HepG2 (cell line): Measurements from ENCODE around the gene CEACAM16. TPM values are rescaled to one million over a fixed set of nuclear protein-coding genes. Genes with fewer than 3 reads are reported as not detected.

ENCODE experiments used
- ADNP ChIP-seq: sonication (generic); formaldehyde crosslinking; IDR thresholded peaks from 2 replicates; pipeline ENCODE4 v1.4.0; 2020; ENCODE audit warnings: missing genetic modification reagents
- ARID2 ChIP-seq: sonication (generic); formaldehyde crosslinking; IDR thresholded peaks from 2 replicates; pipeline ENCODE4 v1.8.1; 2022; ENCODE audit warnings: mild to moderate bottlenecking, missing genetic modification reagents, borderline replicate concordance
- ATF5 ChIP-seq: sonication (generic); formaldehyde crosslinking; IDR thresholded peaks from 2 replicates; pipeline ENCODE4 v1.4.0; 2020; ENCODE audit warnings: mild to moderate bottlenecking, low read depth, missing genetic modification reagents
- ATF7-NPFF ChIP-seq: sonication (generic); formaldehyde crosslinking; IDR thresholded peaks from 2 replicates; pipeline ENCODE4 v1.8.1; 2023; ENCODE audit warnings: mild to moderate bottlenecking, low read depth, missing genetic modification reagents, moderate library complexity
- CBX5 ChIP-seq: sonication (generic); formaldehyde crosslinking; IDR thresholded peaks from 2 replicates; pipeline ENCODE4 v1.4.0; 2020; ENCODE audit warnings: missing genetic modification reagents, borderline replicate concordance
- ELF1 ChIP-seq: sonication (generic); formaldehyde crosslinking; IDR thresholded peaks from 2 replicates; pipeline ENCODE4 v1.4.0; 2020; ENCODE audit warnings: missing genetic modification reagents
- FOXA1 ChIP-seq, 2 experiments: fragments of 450-650 bp in 1 of 2; sonication (generic) in 1 of 2; formaldehyde crosslinking in 1 of 2; IDR thresholded peaks; 2 replicates each; pipeline versions ENCODE4 v1.4.0 to v1.6.1; 2016 to 2020; ENCODE audit warnings: missing genetic modification reagents in 1 of 2
- FOXC1 ChIP-seq: sonication (generic); formaldehyde crosslinking; IDR thresholded peaks from 2 replicates; pipeline ENCODE4 v1.8.0; 2022; ENCODE audit warnings: mild to moderate bottlenecking, missing genetic modification reagents, borderline replicate concordance
- GATA4 ChIP-seq: sonication (generic); IDR thresholded peaks from 2 replicates; pipeline ENCODE4 v1.6.1; 2016; ENCODE audit warnings: antibody characterized with exemption, low read depth, borderline replicate concordance
- HIVEP1 ChIP-seq: sonication (generic); formaldehyde crosslinking; IDR thresholded peaks from 2 replicates; pipeline ENCODE4 v1.4.0; 2020; ENCODE audit warnings: mild to moderate bottlenecking, missing genetic modification reagents
- KMT2B ChIP-seq: IDR thresholded peaks from 2 replicates; pipeline ENCODE4 v1.6.1; 2016; ENCODE audit warnings: missing genetic modification reagents, missing compliant biosample characterization
- MED1 ChIP-seq: sonication (generic); formaldehyde crosslinking; IDR thresholded peaks from 2 replicates; pipeline ENCODE4 v1.4.0; 2020; ENCODE audit warnings: missing genetic modification reagents
- NCOA5 ChIP-seq: sonication (generic); formaldehyde crosslinking; IDR thresholded peaks from 2 replicates; pipeline ENCODE4 v1.4.0; 2020; ENCODE audit warnings: missing genetic modification reagents
- NR2F6 ChIP-seq, 2 experiments: IDR thresholded peaks; 2 replicates each; pipeline ENCODE4 v1.6.1; 2016; ENCODE audit warnings: antibody characterized with exemption in 1 of 2, mild to moderate bottlenecking in 1 of 2
- SAFB2 ChIP-seq: sonication (generic); formaldehyde crosslinking; IDR thresholded peaks from 2 replicates; pipeline ENCODE4 v1.5.1; 2020; ENCODE audit warnings: missing genetic modification reagents, low read depth, mild to moderate bottlenecking, borderline replicate concordance
- SMARCE1 ChIP-seq: fragments of 450-650 bp; IDR thresholded peaks from 2 replicates; pipeline ENCODE4 v1.6.1; 2017; ENCODE audit warnings: borderline replicate concordance
- SRY ChIP-seq: sonication (generic); formaldehyde crosslinking; IDR thresholded peaks from 2 replicates; pipeline ENCODE4 v1.8.0; 2022; ENCODE audit warnings: mild to moderate bottlenecking, missing genetic modification reagents
- XRCC5 ChIP-seq: fragments of 200-400 bp; formaldehyde crosslinking; optimal IDR thresholded peaks from 2 replicates; pipeline ENCODE3; 2017; ENCODE audit warnings: mild to moderate bottlenecking, low read length
- ZBTB49 ChIP-seq: sonication (generic); formaldehyde crosslinking; IDR thresholded peaks from 2 replicates; pipeline ENCODE4 v1.4.0; 2020; ENCODE audit warnings: missing genetic modification reagents, borderline replicate concordance
- ZFP62 ChIP-seq: sonication (generic); formaldehyde crosslinking; IDR thresholded peaks from 2 replicates; pipeline ENCODE4 v1.4.0; 2020; ENCODE audit warnings: missing genetic modification reagents
- ZNF138 ChIP-seq: sonication (generic); formaldehyde crosslinking; IDR thresholded peaks from 2 replicates; pipeline ENCODE4 v1.5.0; 2020; ENCODE audit warnings: mild to moderate bottlenecking, low read depth, missing genetic modification reagents
- ZNF20 ChIP-seq: sonication (generic); formaldehyde crosslinking; IDR thresholded peaks from 2 replicates; pipeline ENCODE4 v1.4.0; 2020; ENCODE audit warnings: mild to moderate bottlenecking, moderate library complexity, missing genetic modification reagents
- ZNF205 ChIP-seq: IDR thresholded peaks from 2 replicates; pipeline ENCODE4 v1.6.1; 2018; ENCODE audit warnings: missing biosample characterization, missing genetic modification reagents
- ZNF660 ChIP-seq: sonication (generic); formaldehyde crosslinking; IDR thresholded peaks from 2 replicates; pipeline ENCODE4 v1.5.1; 2020; ENCODE audit warnings: mild to moderate bottlenecking, low read depth, missing genetic modification reagents, borderline replicate concordance
- ZNF792 ChIP-seq: IDR thresholded peaks from 2 replicates; pipeline ENCODE4 v1.6.1; 2016
- polyA plus RNA-seq, 8 experiments: library from polyadenylated mRNA; depleted of rRNA in 3 of 8; stranded (reverse) in 7 of 8; unstranded in 1 of 8; fragments of >200 nt; fragmentation: Illumina TruSeq in 4 of 8; extraction: Trizol in 4 of 8; gene quantifications; 2 replicates each; pipeline versions ENCODE4 v1.2.1 to v1.2.3, GENCODE V29; 2011 to 2016; ENCODE audit warnings: low read depth in 4 of 8, missing spikeins in 1 of 8, mixed read lengths in 1 of 8; ENCODE audit not compliant: insufficient read depth in 1 of 8
- total RNA-seq, 5 experiments: library from RNA; depleted of rRNA; stranded (reverse); fragments of >200 nt; fragmentation: Illumina TruSeq; extraction: Trizol; gene quantifications; 2 replicates each; pipeline ENCODE4 v1.2.3, GENCODE V29; 2016; ENCODE audit warnings: low read depth in 1 of 5
- TF ChIP-seq, protein P1 (sequence below): IDR thresholded peaks from 2 replicates; pipeline ENCODE4 v1.6.1; 2018; ENCODE audit warnings: missing genetic modification reagents

The CEACAM16 gene
- total and polyA plus RNA-seq, 2 of the 13 experiments (the other 11 are each of a cell fraction or from before 2014, with no cell fraction given) = not detected

- TF ChIP-seq ZBTB49 (no peak), SRY (CRISPR knock-in tag) (0 out of 2 replicates have a peak, but pooled peaks have one; percentile 34), CBX5 (CRISPR knock-in tag) (peak; percentile 74; the same call in 1 of the 2 replicates), MED1 (peak; percentile 94), ELF1 (CRISPR knock-in tag) (peak; percentile 36; the same call in 1 of the 2 replicates), ATF5 (0 out of 2 replicates have a peak, but pooled peaks have one; percentile 51), ZNF660 (CRISPR knock-in tag) (no peak), ZNF138 (peak; percentile 36; the same call in 1 of the 2 replicates), NR2F6 (IDR thresholded peaks at IDR 0.05) (peak; percentile 89), NR2F6 (CRISPR knock-in tag; IDR thresholded peaks at IDR 0.05) (peak; percentile 89), KMT2B (peak; percentile 68; the same call in 1 of the 2 replicates), ZNF205 (CRISPR knock-in tag) (peak; percentile 79), GATA4 (peak; percentile 47; the same call in 1 of the 2 replicates), ZNF792 (CRISPR knock-in tag) (peak; percentile 73), SAFB2 (peak; percentile 47; the same call in 1 of the 2 replicates), FOXC1 (peak; percentile 64), ZNF20 (no peak), NCOA5 (CRISPR knock-in tag) (no peak), XRCC5 (peak; percentile 67), FOXA1 (IDR thresholded peaks at IDR 0.05) (no peak), FOXA1 (CRISPR knock-in tag; IDR thresholded peaks at IDR 0.05) (peak; percentile 76), ARID2 (CRISPR knock-in tag) (0 out of 2 replicates have a peak, but pooled peaks have one; percentile 62), ADNP (CRISPR knock-in tag) (no peak), ATF7-NPFF (peak; percentile 31; the same call in 1 of the 2 replicates), HIVEP1 (CRISPR knock-in tag) (0 out of 2 replicates have a peak, but pooled peaks have one; percentile 32), ZFP62 (no peak), SMARCE1 (no peak)
- TF ChIP-seq, protein P1, sequence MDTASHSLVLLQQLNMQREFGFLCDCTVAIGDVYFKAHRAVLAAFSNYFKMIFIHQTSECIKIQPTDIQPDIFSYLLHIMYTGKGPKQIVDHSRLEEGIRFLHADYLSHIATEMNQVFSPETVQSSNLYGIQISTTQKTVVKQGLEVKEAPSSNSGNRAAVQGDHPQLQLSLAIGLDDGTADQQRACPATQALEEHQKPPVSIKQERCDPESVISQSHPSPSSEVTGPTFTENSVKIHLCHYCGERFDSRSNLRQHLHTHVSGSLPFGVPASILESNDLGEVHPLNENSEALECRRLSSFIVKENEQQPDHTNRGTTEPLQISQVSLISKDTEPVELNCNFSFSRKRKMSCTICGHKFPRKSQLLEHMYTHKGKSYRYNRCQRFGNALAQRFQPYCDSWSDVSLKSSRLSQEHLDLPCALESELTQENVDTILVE (CRISPR knock-in tag) = peak; percentile 26; the same call in 1 of the 2 replicates
Measured at GRCh38 chr19:44718441-44719261, 19.7 kb downstream of the CEACAM16 start (continued).
